Neural cell (in vitro differentiated cells): ENCODE measurements around the gene IER5L. TPM values are rescaled to one million over a fixed set of nuclear protein-coding genes. Genes with fewer than 3 reads are reported as not detected.

Source experiments
- H2AFZ ChIP-seq: fragments of 200-600, 300-800 bp; sonication (generic), shearing (Covaris generic); 2 replicates; pipeline ENCODE4 v1.6.0; 2014; ENCODE audit warnings: low read depth, mild to moderate bottlenecking, antibody characterized with exemption, low read length, moderate library complexity
- H3F3A ChIP-seq: fragments of 200-600 bp; shearing (Covaris generic); 2 replicates; pipeline ENCODE4 v1.6.1; 2016; ENCODE audit warnings: mild to moderate bottlenecking, moderate library complexity, mixed read lengths, antibody characterized with exemption, low read length; ENCODE audit not compliant: insufficient read depth, poor library complexity, severe bottlenecking
- H3K27ac ChIP-seq: fragments of 200-600, 300-800 bp; sonication (generic), shearing (Covaris generic); 2 replicates; pipeline ENCODE4 v1.5.1; 2014; ENCODE audit warnings: mild to moderate bottlenecking, low read length, moderate library complexity
- H3K27me3 ChIP-seq: fragments of 300-800, 200-600 bp; sonication (generic), shearing (Covaris generic); 2 replicates; pipeline ENCODE4 v1.6.0; 2014; ENCODE audit warnings: mild to moderate bottlenecking, low read depth, low read length, moderate library complexity; ENCODE audit not compliant: insufficient read depth
- H3K36me3 ChIP-seq: fragments of 300-800, 200-600 bp; sonication (generic), shearing (Covaris generic); 2 replicates; pipeline ENCODE4 v1.5.1; 2014; ENCODE audit warnings: mild to moderate bottlenecking, antibody characterized with exemption, low read length, moderate library complexity; ENCODE audit not compliant: insufficient read depth
- H3K4me2 ChIP-seq: fragments of 300-800, 200-600 bp; sonication (generic), shearing (Covaris generic); 2 replicates; pipeline ENCODE4 v1.6.0; 2014; ENCODE audit warnings: mild to moderate bottlenecking, low read length
- H3K4me3 ChIP-seq: fragments of 300-800, 200-600 bp; sonication (generic), shearing (Covaris generic); 2 replicates; pipeline ENCODE4 v1.5.1; 2014; ENCODE audit warnings: mild to moderate bottlenecking, low read length, moderate library complexity
- H3K79me2 ChIP-seq: fragments of 200-600 bp; shearing (Covaris generic); replicated peaks from 2 replicates; pipeline ENCODE4 v1.6.0; 2014; ENCODE audit warnings: mild to moderate bottlenecking, low read length, moderate library complexity; ENCODE audit not compliant: insufficient read depth
- H3K9ac ChIP-seq: fragments of 300-800, 200-600 bp; sonication (generic), shearing (Covaris generic); 2 replicates; pipeline ENCODE4 v1.6.1; 2016; ENCODE audit warnings: mild to moderate bottlenecking, low read length, mixed read lengths
- H3K9me2 ChIP-seq: fragments of 200-600 bp; shearing (Covaris generic); 2 replicates; pipeline ENCODE4 v1.6.1; 2016; ENCODE audit warnings: mild to moderate bottlenecking, low read length, mixed read lengths; ENCODE audit not compliant: insufficient read depth
- H3K9me3 ChIP-seq: fragments of 200-600, 300-800 bp; sonication (generic), shearing (Covaris generic); 2 replicates; pipeline ENCODE4 v1.6.1; 2016; ENCODE audit warnings: mild to moderate bottlenecking, mixed run types, low read length, moderate library complexity, mixed read lengths
- H4K20me1 ChIP-seq: fragments of 200-600 bp; shearing (Covaris generic); 2 replicates; pipeline ENCODE4 v1.6.1; 2016; ENCODE audit warnings: mild to moderate bottlenecking, mixed run types; ENCODE audit not compliant: insufficient read depth
- EP300 ChIP-seq: fragments of 450-650 bp; conservative IDR thresholded peaks from 2 replicates; pipeline ENCODE4 v1.6.1; 2014; ENCODE audit warnings: antibody characterized with exemption, mild to moderate bottlenecking, moderate library complexity; ENCODE audit not compliant: poor library complexity, severe bottlenecking
- EZH2 ChIP-seq: fragments of 200-600, 300-800 bp; shearing (Covaris generic), sonication (generic); IDR thresholded peaks from 2 replicates; pipeline ENCODE4 v1.6.1; 2014; ENCODE audit warnings: antibody characterized with exemption, low read length, borderline replicate concordance, mild to moderate bottlenecking; ENCODE audit not compliant: insufficient read depth, poor library complexity, severe bottlenecking
- MXI1 ChIP-seq: fragments of 450-650 bp; conservative IDR thresholded peaks from 2 replicates; pipeline ENCODE4 v1.6.1; 2014; ENCODE audit warnings: antibody characterized with exemption, mild to moderate bottlenecking; ENCODE audit not compliant: poor library complexity, severe bottlenecking
- POLR2AphosphoS5 ChIP-seq: IDR thresholded peaks from 2 replicates; pipeline ENCODE4 v1.6.1; 2012
- RAD21 ChIP-seq: fragments of 450-650 bp; conservative IDR thresholded peaks from 2 replicates; pipeline ENCODE4 v1.6.1; 2014; ENCODE audit warnings: antibody characterized with exemption, mild to moderate bottlenecking, moderate library complexity
- REST ChIP-seq: IDR thresholded peaks from 2 replicates; pipeline ENCODE4 v1.6.1; 2012; ENCODE audit warnings: borderline replicate concordance
- SMC3 ChIP-seq: fragments of 450-650 bp; conservative IDR thresholded peaks from 2 replicates; pipeline ENCODE4 v1.6.1; 2014; ENCODE audit warnings: antibody characterized with exemption, mild to moderate bottlenecking, moderate library complexity; ENCODE audit not compliant: poor library complexity
- TAF1 ChIP-seq: IDR thresholded peaks from 2 replicates; pipeline ENCODE4 v1.6.1; 2012; ENCODE audit warnings: low read depth
- polyA plus RNA-seq: library from polyadenylated mRNA; depleted of rRNA; stranded (reverse); fragments of >200 nt; gene quantifications from 2 replicates; pipeline ENCODE4 v1.2.3, GENCODE V29; 2014
- TF ChIP-seq, protein P1 (sequence below): fragments of 450-650 bp; IDR thresholded peaks from 2 replicates; pipeline ENCODE4 v1.5.1; 2014; ENCODE audit warnings: antibody characterized with exemption, mild to moderate bottlenecking, moderate library complexity; ENCODE audit not compliant: poor library complexity, severe bottlenecking

Gene IER5L
- polyA plus RNA-seq, 1 donor from 2014 or later, result 20.8 TPM

GRCh38 chr9:129142138-129142935 is 35.7 kb downstream of the IER5L start:
- no peak overlapping the region for H2AFZ ChIP-seq
- no peaks in the 10 kb centered on the region for H3F3A ChIP-seq
- H3K27me3 ChIP-seq, result no peaks in the 10 kb centered on the region
- H3K27ac ChIP-seq, result peak overlapping the region; percentile 99
- no peak overlapping the region for H3K4me3 ChIP-seq
- H3K4me2 ChIP-seq, result no peak overlapping the region
- no peaks in the 10 kb centered on the region for H3K9me3 ChIP-seq
- H4K20me1 ChIP-seq, result no peaks in the 10 kb centered on the region
- no peaks in the 10 kb centered on the region for H3K79me2 ChIP-seq
- no peaks in the 10 kb centered on the region for H3K9me2 ChIP-seq
- H3K9ac ChIP-seq, result peak overlapping the region; percentile 96
- H3K36me3 ChIP-seq, result no peaks in the 10 kb centered on the region
- TF ChIP-seq REST (no peak), EZH2 (no peak), SMC3 (no peak), EP300 (no peak), POLR2AphosphoS5 (no peak), MXI1 (no peak), TAF1 (no peak), RAD21 (no peak)
- TF ChIP-seq, protein P1, sequence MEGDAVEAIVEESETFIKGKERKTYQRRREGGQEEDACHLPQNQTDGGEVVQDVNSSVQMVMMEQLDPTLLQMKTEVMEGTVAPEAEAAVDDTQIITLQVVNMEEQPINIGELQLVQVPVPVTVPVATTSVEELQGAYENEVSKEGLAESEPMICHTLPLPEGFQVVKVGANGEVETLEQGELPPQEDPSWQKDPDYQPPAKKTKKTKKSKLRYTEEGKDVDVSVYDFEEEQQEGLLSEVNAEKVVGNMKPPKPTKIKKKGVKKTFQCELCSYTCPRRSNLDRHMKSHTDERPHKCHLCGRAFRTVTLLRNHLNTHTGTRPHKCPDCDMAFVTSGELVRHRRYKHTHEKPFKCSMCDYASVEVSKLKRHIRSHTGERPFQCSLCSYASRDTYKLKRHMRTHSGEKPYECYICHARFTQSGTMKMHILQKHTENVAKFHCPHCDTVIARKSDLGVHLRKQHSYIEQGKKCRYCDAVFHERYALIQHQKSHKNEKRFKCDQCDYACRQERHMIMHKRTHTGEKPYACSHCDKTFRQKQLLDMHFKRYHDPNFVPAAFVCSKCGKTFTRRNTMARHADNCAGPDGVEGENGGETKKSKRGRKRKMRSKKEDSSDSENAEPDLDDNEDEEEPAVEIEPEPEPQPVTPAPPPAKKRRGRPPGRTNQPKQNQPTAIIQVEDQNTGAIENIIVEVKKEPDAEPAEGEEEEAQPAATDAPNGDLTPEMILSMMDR, result no peak

DNA sequence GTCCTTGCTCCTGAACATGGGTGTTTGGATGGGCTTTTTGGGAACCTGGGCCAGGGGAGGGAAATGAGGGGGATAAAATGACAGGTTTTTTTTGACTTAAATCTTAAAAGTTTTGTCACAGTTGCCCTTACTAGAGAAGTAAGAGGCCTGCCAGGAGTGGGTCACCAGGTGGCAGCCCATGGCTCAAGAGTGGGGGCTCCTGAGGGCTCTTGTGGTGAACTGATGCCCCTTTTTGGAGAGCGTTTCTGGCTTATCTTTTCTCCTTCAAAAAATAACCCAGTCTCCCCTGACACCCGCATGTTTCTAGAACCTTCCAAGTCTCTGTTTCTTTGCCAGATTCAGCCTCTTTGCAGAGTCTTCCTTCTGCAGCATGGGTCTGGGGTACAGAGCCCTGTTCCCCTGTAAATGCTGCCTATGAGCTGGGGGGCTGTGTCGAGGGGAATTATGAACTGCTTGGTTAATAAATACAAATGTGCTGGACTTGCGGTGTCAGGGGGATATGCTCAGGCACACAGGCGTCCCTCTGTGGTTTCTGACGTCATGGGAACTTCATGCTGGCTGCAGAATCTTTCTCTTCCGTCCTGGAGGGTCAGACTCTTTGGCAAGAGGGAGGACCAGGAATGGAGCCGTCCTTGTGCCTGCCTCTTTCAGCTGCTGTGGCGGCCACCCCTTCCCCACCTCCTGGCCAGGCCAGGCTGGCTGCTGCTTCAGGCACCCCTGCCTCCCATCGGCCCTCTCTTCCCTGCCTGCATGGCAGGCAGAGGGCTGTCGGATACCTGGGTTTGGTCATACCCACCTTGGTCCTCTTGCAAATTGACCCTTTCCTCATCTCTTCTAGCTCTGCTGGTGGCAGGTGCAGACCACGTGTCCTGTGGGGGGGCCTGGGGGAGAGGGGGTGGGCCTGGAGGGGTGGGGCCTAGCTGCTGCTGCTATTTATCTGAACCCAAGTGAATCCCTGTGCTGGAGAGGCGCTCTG is 36.7 kb downstream of the IER5L start:
- Histone ChIP-seq H3K27ac (peak overlapping the region; percentile 99), H3K9me3 (no peaks in the 10 kb centered on the region), H3K4me3 (no peak overlapping the region), H3K9me2 (no peaks in the 10 kb centered on the region), H2AFZ (no peak overlapping the region), H3K36me3 (no peaks in the 10 kb centered on the region), H3K27me3 (no peaks in the 10 kb centered on the region), H3K79me2 (no peaks in the 10 kb centered on the region), H3K9ac (peak overlapping the region; percentile 96), H3F3A (no peaks in the 10 kb centered on the region), H4K20me1 (no peaks in the 10 kb centered on the region), H3K4me2 (no peak overlapping the region)
- TF ChIP-seq, protein P1, result no peak
- TF ChIP-seq TAF1, result no peak
- TF ChIP-seq MXI1, result no peak
- TF ChIP-seq REST, result no peak
- no peak for TF ChIP-seq EZH2
- TF ChIP-seq RAD21, result no peak
- TF ChIP-seq POLR2AphosphoS5, result no peak
